ENCODE results near the gene OR2B6. TPM values are rescaled to one million over a fixed set of nuclear protein-coding genes. Genes with fewer than 3 reads are reported as not detected.
"Not testable (repeated sequence)": the region's sequence is repeated elsewhere in the genome, so short reads cannot be mapped to it uniquely, and the experiment has no call there.

OR2B6 gene
- total RNA-seq (not detected), polyA plus RNA-seq (under 1 TPM in 1 of 3 donors, not detected in 2; 0.12 TPM)

DNA sequence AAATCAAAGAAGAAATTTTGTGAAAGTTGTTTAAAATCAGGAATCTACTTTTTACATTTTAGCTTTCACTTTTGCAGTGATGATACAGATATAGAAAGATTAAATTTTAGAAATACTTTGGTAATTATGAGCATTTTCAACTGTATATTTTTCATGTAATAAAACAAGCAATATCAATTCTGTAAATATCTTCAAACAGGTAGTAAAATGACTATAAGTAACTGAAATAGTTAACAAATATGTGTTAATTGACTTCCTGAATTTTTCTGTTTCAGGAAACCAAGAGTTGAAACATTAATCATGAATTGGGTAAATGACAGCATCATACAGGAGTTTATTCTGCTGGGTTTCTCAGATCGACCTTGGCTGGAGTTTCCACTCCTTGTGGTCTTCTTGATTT is at the start of gene OR2B6:
Gene OR2B6, plus strand, starts transcription at position 301 of the 400 bp plus-strand sequence. Its CDS starts 0 bp downstream, at position 301.
- Histone ChIP-seq H3K9me3 (no peaks in the 10 kb centered on the region), H3K27me3 (no peaks in the 10 kb centered on the region), H3K36me3 (no peaks in the 10 kb centered on the region), H3K4me1 (no peaks in the 10 kb centered on the region), H3K27ac (no peak within 1 kb of the TSS), H3K4me3 (no peak within 1 kb of the TSS)
- TF ChIP-seq EP300 (IDR thresholded peaks at IDR 0.05) (no peak), CTCF (IDR thresholded peaks at IDR 0.05) (no peak), POLR2A (IDR thresholded peaks at IDR 0.05) (no peak), POLR2AphosphoS5 (IDR thresholded peaks at IDR 0.05) (no peak)
- 24 to 31% methylated on average over 1 of the region's 1 CpG for WGBS, 2 donors
- no peak for DNase-seq
- intact Hi-C loops (cut with DNase I), result no loop called here

DNA sequence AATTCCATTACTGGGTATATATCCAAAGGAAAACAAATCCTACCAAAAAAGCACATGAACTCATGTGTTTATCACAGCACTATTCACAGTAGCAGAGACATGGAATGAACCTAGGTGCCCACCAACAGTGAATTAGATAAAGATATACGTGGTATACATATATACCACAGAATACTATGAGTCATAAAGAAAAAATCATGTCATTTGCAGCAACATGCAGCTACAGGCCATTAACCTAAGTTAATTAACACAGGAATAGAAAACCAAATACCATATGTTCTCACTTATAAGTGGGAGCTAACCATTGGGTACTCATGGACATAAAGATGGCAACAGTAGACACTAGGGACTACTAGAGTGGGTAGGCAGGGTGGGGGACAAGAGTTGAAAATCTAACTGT is 49.0 kb upstream of the OR2B6 start:
- no peaks in the 10 kb centered on the region for H3K27me3 ChIP-seq
- intact Hi-C loops (cut with DNase I), result loop anchor here (10.0 kb wide), 1 partner anchor 177 kb away; the partner anchor contains the start of gene ZNF165
- H3K36me3 ChIP-seq, result no peaks in the 10 kb centered on the region
- no peak for DNase-seq
- no peak for TF ChIP-seq POLR2A (IDR thresholded peaks at IDR 0.05)
- no peak overlapping the region for H3K27ac ChIP-seq
- peaks cover 0 to 4% (median 0%) of the 10 kb centered on the region in 4 donors for H3K4me1 ChIP-seq
- H3K4me3 ChIP-seq, result no peak overlapping the region
- H3K9me3 ChIP-seq, result no peaks in the 10 kb centered on the region
- WGBS, 2 donors, result 64 to 74% methylated on average over 1 of the region's 1 CpG

- H3K4me3 ChIP-seq, result no peak within 1 kb of the TSS
- no peak for TF ChIP-seq POLR2A (IDR thresholded peaks at IDR 0.05)
- TF ChIP-seq POLR2AphosphoS5 (IDR thresholded peaks at IDR 0.05), result no peak
- TF ChIP-seq EP300 (IDR thresholded peaks at IDR 0.05), result no peak
- no peak for TF ChIP-seq CTCF (IDR thresholded peaks at IDR 0.05)
- no peaks in the 10 kb centered on the region for H3K27me3 ChIP-seq
- H3K27ac ChIP-seq, result no peak within 1 kb of the TSS
- H3K36me3 ChIP-seq, result no peaks in the 10 kb centered on the region
- no peaks in the 10 kb centered on the region for H3K9me3 ChIP-seq
- no peaks in the 10 kb centered on the region for H3K4me1 ChIP-seq
- DNase-seq, result no peak
- 72 to 86% methylated on average over 2 of the region's 2 CpGs for WGBS, 2 donors
- intact Hi-C loops (cut with DNase I), result no loop called here
Observed at GRCh38 chr6:27911956-27912446, 45.0 kb upstream of the OR2B6 start, which contains the start of gene OR2B2. OR2B2 (minus strand) TSS chr6:27912396; CDS start chr6:27912319, 77 bp downstream.

DNA sequence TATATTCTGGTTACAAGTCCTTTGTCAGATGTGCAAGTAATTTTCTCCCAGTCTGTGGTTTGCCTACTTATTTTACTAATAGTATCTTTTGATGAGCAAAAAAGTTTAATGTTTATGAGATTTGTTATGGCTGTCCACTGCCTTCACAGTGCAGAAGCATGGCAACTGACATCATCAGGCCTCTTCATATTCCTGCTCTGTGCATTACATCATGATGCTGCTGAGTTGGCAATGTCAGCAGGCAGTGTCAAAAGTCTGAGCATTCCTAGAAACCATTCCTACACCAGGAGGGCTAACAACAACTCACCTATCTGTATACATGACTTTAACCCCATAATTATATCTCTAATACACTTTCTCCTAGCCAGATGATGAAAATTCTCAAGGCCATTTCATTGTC is 34.1 kb upstream of the OR2B6 start:
- H3K36me3 ChIP-seq, result no peaks in the 10 kb centered on the region

GRCh38 chr6:27924179-27924578 is 32.9 kb upstream of the OR2B6 start:
- Histone ChIP-seq H3K36me3 (no peaks in the 10 kb centered on the region), H3K27me3 (no peaks in the 10 kb centered on the region), H3K4me3 (no peak overlapping the region), H3K9me3 (no peaks in the 10 kb centered on the region), H3K27ac (no peak overlapping the region), H3K4me1 (no peaks in the 10 kb centered on the region)
- no peak for TF ChIP-seq POLR2AphosphoS5 (IDR thresholded peaks at IDR 0.05)
- TF ChIP-seq POLR2A (IDR thresholded peaks at IDR 0.05), result no peak
- no peak for TF ChIP-seq CTCF (IDR thresholded peaks at IDR 0.05)
- no peak for TF ChIP-seq EP300 (IDR thresholded peaks at IDR 0.05)
- intact Hi-C loops (cut with DNase I), result no loop called here
- DNase-seq, result no peak
- WGBS, 2 donors, result 27 to 79% methylated on average over 6 of the region's 6 CpGs

More for the DNA sequence above, 34.1 kb upstream of the OR2B6 start:
- Histone ChIP-seq H3K4me1 (no peaks in the 10 kb centered on the region), H3K4me3 (no peak overlapping the region), H3K27ac (no peak overlapping the region), H3K9me3 (no peaks in the 10 kb centered on the region), H3K27me3 (peaks cover 0 to 3% (median 0%) of the 10 kb centered on the region in 3 donors)
- no peak for TF ChIP-seq CTCF (IDR thresholded peaks at IDR 0.05)
- no peak for TF ChIP-seq POLR2AphosphoS5 (IDR thresholded peaks at IDR 0.05)
- TF ChIP-seq EP300 (IDR thresholded peaks at IDR 0.05), result no peak
- TF ChIP-seq POLR2A (IDR thresholded peaks at IDR 0.05), result no peak
- DNase-seq, result no peak
- intact Hi-C loops (cut with DNase I), result no loop called here

DNA sequence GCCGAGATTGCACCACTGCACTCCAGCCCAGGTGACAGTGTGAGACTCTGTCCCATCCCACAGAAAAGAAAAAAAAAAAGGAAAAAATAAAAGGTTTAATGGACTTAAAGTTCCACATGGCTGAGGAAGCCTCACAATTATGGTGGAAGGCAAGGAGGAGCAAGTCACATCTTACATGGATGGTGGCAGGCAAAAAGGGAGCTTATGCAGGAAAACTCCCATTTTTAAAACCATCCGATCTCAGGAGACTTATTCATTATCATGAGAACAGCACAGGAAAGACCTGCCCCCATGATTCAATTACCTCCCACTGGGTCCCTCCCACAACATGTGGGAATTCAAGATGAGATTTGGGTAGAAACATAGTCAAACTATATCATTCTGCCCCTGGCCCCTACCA is 29.0 kb upstream of the OR2B6 start:
- intact Hi-C loops (cut with DNase I); H3K36me3 ChIP-seq; DNase-seq; H3K27ac ChIP-seq; H3K27me3 ChIP-seq; H3K4me3 ChIP-seq; H3K9me3 ChIP-seq; H3K4me1 ChIP-seq: not testable (repeated sequence)
- WGBS, 2 donors, result 93 to 95% methylated on average over 2 of the region's 2 CpGs

DNA sequence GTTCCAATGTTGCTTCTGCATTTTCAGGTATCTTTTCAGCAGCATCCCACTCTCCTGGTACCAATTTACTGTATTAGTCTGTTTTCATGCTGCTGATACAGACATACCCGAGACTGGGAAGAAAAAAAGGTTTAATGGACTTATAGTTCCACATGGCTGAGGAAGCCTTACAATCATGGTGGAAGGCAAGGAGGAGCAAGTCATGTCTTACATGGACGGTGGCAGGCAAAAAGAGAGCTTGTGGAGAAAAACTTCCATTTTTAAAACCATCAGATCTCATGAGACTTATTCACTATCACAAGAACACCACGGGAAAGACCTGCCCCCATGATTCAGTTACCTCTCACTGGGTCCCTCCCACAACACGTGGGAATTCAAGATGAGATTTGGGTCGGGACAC is 27.1 kb upstream of the OR2B6 start:
- H3K4me3 ChIP-seq; H3K27me3 ChIP-seq; H3K27ac ChIP-seq; DNase-seq; H3K4me1 ChIP-seq; intact Hi-C loops (cut with DNase I); H3K9me3 ChIP-seq; H3K36me3 ChIP-seq: not testable (repeated sequence)
- 84 to 86% methylated on average over 5 of the region's 5 CpGs for WGBS, 2 donors

Data from sigmoid colon (tissue), 7 donors.